ENCODE measurements around the gene ATG13.

The ATG13 gene

DNA sequence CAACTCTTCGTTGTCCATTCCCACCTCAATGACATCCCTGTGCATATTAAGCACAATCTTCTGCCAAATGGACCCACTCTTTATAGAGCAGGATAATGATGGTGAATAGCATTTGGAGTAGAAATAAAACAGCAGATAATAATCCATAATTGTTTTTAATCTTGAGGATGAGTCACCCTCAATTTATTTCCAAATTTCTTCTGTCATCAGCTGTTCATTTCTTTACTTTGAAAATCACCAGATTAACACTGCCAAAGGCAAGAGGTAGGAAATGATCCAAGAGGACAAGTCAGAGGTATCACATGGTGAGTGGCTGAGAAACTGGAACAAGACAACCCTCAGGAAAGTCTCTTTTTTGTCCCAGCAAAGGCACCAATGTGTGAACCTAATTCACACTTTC, 16.2 kb upstream of the ATG13 start:
- Histone ChIP-seq H3K27me3 (replicated peaks) (no peaks in the 10 kb centered on the region), H3K27ac (no peak overlapping the region), H3K36me3 (replicated peaks) (peaks cover 3% of the 10 kb centered on the region), H3K4me3 (ENCODE audit: low read depth, low read length) (no peak overlapping the region)
- no peak for DNase-seq
- TF ChIP-seq, protein P1, sequence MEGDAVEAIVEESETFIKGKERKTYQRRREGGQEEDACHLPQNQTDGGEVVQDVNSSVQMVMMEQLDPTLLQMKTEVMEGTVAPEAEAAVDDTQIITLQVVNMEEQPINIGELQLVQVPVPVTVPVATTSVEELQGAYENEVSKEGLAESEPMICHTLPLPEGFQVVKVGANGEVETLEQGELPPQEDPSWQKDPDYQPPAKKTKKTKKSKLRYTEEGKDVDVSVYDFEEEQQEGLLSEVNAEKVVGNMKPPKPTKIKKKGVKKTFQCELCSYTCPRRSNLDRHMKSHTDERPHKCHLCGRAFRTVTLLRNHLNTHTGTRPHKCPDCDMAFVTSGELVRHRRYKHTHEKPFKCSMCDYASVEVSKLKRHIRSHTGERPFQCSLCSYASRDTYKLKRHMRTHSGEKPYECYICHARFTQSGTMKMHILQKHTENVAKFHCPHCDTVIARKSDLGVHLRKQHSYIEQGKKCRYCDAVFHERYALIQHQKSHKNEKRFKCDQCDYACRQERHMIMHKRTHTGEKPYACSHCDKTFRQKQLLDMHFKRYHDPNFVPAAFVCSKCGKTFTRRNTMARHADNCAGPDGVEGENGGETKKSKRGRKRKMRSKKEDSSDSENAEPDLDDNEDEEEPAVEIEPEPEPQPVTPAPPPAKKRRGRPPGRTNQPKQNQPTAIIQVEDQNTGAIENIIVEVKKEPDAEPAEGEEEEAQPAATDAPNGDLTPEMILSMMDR (IDR thresholded peaks at IDR 0.05; ENCODE audit: low read depth, low read length, missing control alignments) = no peak
- in situ Hi-C loops (cut with HindIII; ENCODE audit: low pct_ligation_motif_present, low sequenced_read_pairs) = no loop called here

GRCh38 chr11:46603704-46604308, 13.5 kb upstream of the ATG13 start:
- TF ChIP-seq, protein P1 (IDR thresholded peaks at IDR 0.05; ENCODE audit: low read depth, low read length, missing control alignments) = no peak
- Histone ChIP-seq H3K4me3 (ENCODE audit: low read depth, low read length) (no peak overlapping the region), H3K36me3 (replicated peaks) (peaks cover 3% of the 10 kb centered on the region), H3K27me3 (replicated peaks) (no peaks in the 10 kb centered on the region), H3K27ac (no peak overlapping the region)
- no peak for DNase-seq
- in situ Hi-C loops (cut with HindIII; ENCODE audit: low pct_ligation_motif_present, low sequenced_read_pairs) = no loop called here

GRCh38 chr11:46604796-46605195, 12.6 kb upstream of the ATG13 start:
- Histone ChIP-seq H3K27ac (no peak overlapping the region), H3K36me3 (replicated peaks) (peaks cover 3% of the 10 kb centered on the region), H3K27me3 (replicated peaks) (no peaks in the 10 kb centered on the region), H3K4me3 (ENCODE audit: low read depth, low read length) (no peak overlapping the region)
- no peak for DNase-seq
- in situ Hi-C loops (cut with HindIII; ENCODE audit: low pct_ligation_motif_present, low sequenced_read_pairs) = no loop called here
- TF ChIP-seq, protein P1 (IDR thresholded peaks at IDR 0.05; ENCODE audit: low read depth, low read length, missing control alignments) = no peak

DNA sequence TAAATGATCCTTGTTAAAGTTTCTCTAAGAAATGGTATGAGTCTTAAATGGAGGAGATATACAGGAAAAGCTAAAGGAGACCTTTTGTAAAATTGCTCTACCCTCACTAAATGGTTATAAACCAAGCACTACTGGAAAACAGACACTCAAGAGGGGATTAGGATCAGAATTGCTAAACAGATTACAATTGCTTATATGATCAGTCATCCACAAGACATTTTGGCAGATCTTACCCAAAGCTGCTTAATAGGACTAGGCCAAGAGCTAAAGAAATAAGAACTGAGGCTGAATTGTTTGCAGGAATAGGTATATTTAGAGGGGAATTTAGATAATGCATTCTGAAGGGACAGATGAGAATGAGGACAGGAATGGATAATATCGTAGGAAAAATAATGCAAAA, 9.8 kb upstream of the ATG13 start:
- H3K27me3 ChIP-seq (replicated peaks) = no peaks in the 10 kb centered on the region
- no peak for DNase-seq
- in situ Hi-C loops (cut with HindIII; ENCODE audit: low pct_ligation_motif_present, low sequenced_read_pairs) = no loop called here
- peaks cover 3% of the 10 kb centered on the region for H3K36me3 ChIP-seq (replicated peaks)
- TF ChIP-seq, protein P1 (IDR thresholded peaks at IDR 0.05; ENCODE audit: low read depth, low read length, missing control alignments) = no peak
- no peak overlapping the region for H3K27ac ChIP-seq
- no peak overlapping the region for H3K4me3 ChIP-seq (ENCODE audit: low read depth, low read length)

GRCh38 chr11:46609386-46609785, 8.0 kb upstream of the ATG13 start:
- Histone ChIP-seq H3K36me3 (replicated peaks) (no peaks in the 10 kb centered on the region), H3K27me3 (replicated peaks) (no peaks in the 10 kb centered on the region), H3K4me3 (ENCODE audit: low read depth, low read length) (no peak overlapping the region), H3K27ac (no peak overlapping the region)
- DNase-seq = no peak
- TF ChIP-seq, protein P1 (IDR thresholded peaks at IDR 0.05; ENCODE audit: low read depth, low read length, missing control alignments) = no peak
- in situ Hi-C loops (cut with HindIII; ENCODE audit: low pct_ligation_motif_present, low sequenced_read_pairs) = no loop called here

Data from brain microvascular endothelial cell (primary cell).